GM19397 (cell line): ENCODE data around the gene SLC16A8.
"Not testable (repeated sequence)": the region's sequence is repeated elsewhere in the genome, so short reads cannot be mapped to it uniquely, and the experiment has no call there.

Source experiments
- ATAC-seq: cut with Tn5 transposase; IDR thresholded peaks from one replicate; pipeline ENCODE4 v1.9.1; 2021; ENCODE audit warnings: mild to moderate bottlenecking, moderate library complexity; ENCODE audit not compliant: unreplicated experiment

SLC16A8 gene

GRCh38 chr22:38083931-38084631, at the start of gene SLC16A8:
Gene SLC16A8 (minus strand): TSS chr22:38084184. CDS start chr22:38082873, 1,311 bp downstream.
- no peak for ATAC-seq

GRCh38 chr22:38133331-38133730, 49.3 kb upstream of the SLC16A8 start:
- no peak for ATAC-seq

GRCh38 chr22:38132794-38133193, 48.8 kb upstream of the SLC16A8 start:
- no peak for ATAC-seq

- no peak for ATAC-seq
Measured at GRCh38 chr22:38132136-38132535, 48.2 kb upstream of the SLC16A8 start.

GRCh38 chr22:38131399-38131798, 47.4 kb upstream of the SLC16A8 start:
- ATAC-seq = no peak

GRCh38 chr22:38129856-38130255, 45.9 kb upstream of the SLC16A8 start:
- no peak for ATAC-seq

GRCh38 chr22:38129021-38129420, 45.0 kb upstream of the SLC16A8 start:
- ATAC-seq = no peak

GRCh38 chr22:38127869-38128268, 43.9 kb upstream of the SLC16A8 start:
- ATAC-seq = no peak

GRCh38 chr22:38126928-38127668, 43.1 kb upstream of the SLC16A8 start:
- ATAC-seq = no peak

GRCh38 chr22:38125751-38126201, 41.8 kb upstream of the SLC16A8 start:
- ATAC-seq = no peak

- no peak for ATAC-seq
Measured at GRCh38 chr22:38125038-38125610, 41.1 kb upstream of the SLC16A8 start.

GRCh38 chr22:38124236-38124974, 40.4 kb upstream of the SLC16A8 start:
- ATAC-seq = no peak

GRCh38 chr22:38122616-38123015, 38.6 kb upstream of the SLC16A8 start:
- ATAC-seq = no peak

GRCh38 chr22:38120359-38121110, 36.6 kb upstream of the SLC16A8 start:
- ATAC-seq = no peak

- ATAC-seq = not testable (repeated sequence)
Measured at GRCh38 chr22:38118747-38119146, 34.8 kb upstream of the SLC16A8 start.

- ATAC-seq = no peak
Measured at GRCh38 chr22:38118182-38118581, 34.2 kb upstream of the SLC16A8 start.

- not testable (repeated sequence) for ATAC-seq
Measured at GRCh38 chr22:38117556-38117955, 33.6 kb upstream of the SLC16A8 start.

- no peak for ATAC-seq
Measured at GRCh38 chr22:38115423-38116205, 31.6 kb upstream of the SLC16A8 start.

- no peak for ATAC-seq
Measured at GRCh38 chr22:38114484-38115398, 30.8 kb upstream of the SLC16A8 start.
